Measurements from ENCODE around the gene IHH.
A peak's percentile ranks its signal among the peaks of the same experiment; 100 is the strongest.

The IHH gene
- total RNA-seq, result 0 reads per million in 3 donors

- Histone ChIP-seq H3K4me3 (ENCODE audit: insufficient read depth, low read depth, low read length, poor library complexity, severe bottlenecking) (peak within 1 kb of the TSS; percentile 17), H3K27me3 (replicated peaks; ENCODE audit: control insufficient read depth, insufficient read depth, low read length, poor library complexity, severe bottlenecking) (peaks cover 63% of the 10 kb centered on the region), H3K36me3 (ENCODE audit: control insufficient read depth, insufficient read depth, low read length) (no peaks in the 10 kb centered on the region), H3K9me3 (ENCODE audit: control insufficient read depth, low read length) (no peaks in the 10 kb centered on the region), H3K4me1 (ENCODE audit: control insufficient read depth, insufficient read depth, low read length, poor library complexity, severe bottlenecking) (peaks cover 34% of the 10 kb centered on the region), H3K27ac (ENCODE audit: insufficient read depth, low read length, poor library complexity, severe bottlenecking) (no peak within 1 kb of the TSS)
- DNase-seq, result no peak
These were observed at the start of gene IHH for GRCh38 chr2:219060821-219061791. Gene IHH (minus strand): TSS chr2:219060921. CDS start chr2:219060467, 454 bp downstream.

GRCh38 chr2:219109471-219109870 lies 48.8 kb upstream of the IHH start:
- DNase-seq, result peak in 1 of 3 donors; percentile 3
- H3K36me3 ChIP-seq (ENCODE audit: control insufficient read depth, insufficient read depth, low read length), result no peaks in the 10 kb centered on the region
- H3K4me3 ChIP-seq (ENCODE audit: insufficient read depth, low read depth, low read length, poor library complexity, severe bottlenecking), result no peak overlapping the region
- no peaks in the 10 kb centered on the region for H3K9me3 ChIP-seq (ENCODE audit: control insufficient read depth, low read length)
- H3K27ac ChIP-seq (ENCODE audit: insufficient read depth, low read length, poor library complexity, severe bottlenecking), result no peak overlapping the region
- no peaks in the 10 kb centered on the region for H3K4me1 ChIP-seq (ENCODE audit: control insufficient read depth, insufficient read depth, low read length, poor library complexity, severe bottlenecking)
- no peaks in the 10 kb centered on the region for H3K27me3 ChIP-seq (replicated peaks; ENCODE audit: control insufficient read depth, insufficient read depth, low read length, poor library complexity, severe bottlenecking)

GRCh38 chr2:219107758-219108157 lies 47.0 kb upstream of the IHH start:
- H3K36me3 ChIP-seq (ENCODE audit: control insufficient read depth, insufficient read depth, low read length), result no peaks in the 10 kb centered on the region
- H3K9me3 ChIP-seq (ENCODE audit: control insufficient read depth, low read length), result no peaks in the 10 kb centered on the region
- H3K27ac ChIP-seq (ENCODE audit: insufficient read depth, low read length, poor library complexity, severe bottlenecking), result no peak overlapping the region
- no peaks in the 10 kb centered on the region for H3K27me3 ChIP-seq (replicated peaks; ENCODE audit: control insufficient read depth, insufficient read depth, low read length, poor library complexity, severe bottlenecking)
- H3K4me1 ChIP-seq (ENCODE audit: control insufficient read depth, insufficient read depth, low read length, poor library complexity, severe bottlenecking), result no peaks in the 10 kb centered on the region
- no peak for DNase-seq
- no peak overlapping the region for H3K4me3 ChIP-seq (ENCODE audit: insufficient read depth, low read depth, low read length, poor library complexity, severe bottlenecking)

DNA sequence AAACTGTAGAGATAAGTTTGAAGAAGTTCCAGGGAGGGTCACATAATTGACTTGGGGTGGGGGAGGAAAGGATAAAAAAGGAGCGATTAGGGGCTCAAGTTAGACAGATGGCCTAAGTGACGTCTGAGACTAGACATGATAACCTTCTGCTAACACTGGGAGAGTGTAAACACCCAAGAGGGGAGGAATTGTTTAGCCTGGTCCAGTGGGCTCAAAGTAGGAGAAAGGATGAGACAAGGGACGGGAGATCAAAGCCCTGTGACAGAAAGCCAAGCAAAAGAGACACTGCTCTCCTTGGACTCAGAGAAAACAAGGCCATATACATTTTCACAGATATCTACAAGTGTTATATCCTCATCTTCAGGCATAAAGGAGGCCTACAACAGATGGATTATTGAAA lies 45.5 kb upstream of the IHH start:
- Histone ChIP-seq H3K27me3 (replicated peaks; ENCODE audit: control insufficient read depth, insufficient read depth, low read length, poor library complexity, severe bottlenecking) (no peaks in the 10 kb centered on the region), H3K9me3 (ENCODE audit: control insufficient read depth, low read length) (no peaks in the 10 kb centered on the region), H3K36me3 (ENCODE audit: control insufficient read depth, insufficient read depth, low read length) (no peaks in the 10 kb centered on the region), H3K4me3 (ENCODE audit: insufficient read depth, low read depth, low read length, poor library complexity, severe bottlenecking) (no peak overlapping the region), H3K4me1 (ENCODE audit: control insufficient read depth, insufficient read depth, low read length, poor library complexity, severe bottlenecking) (no peaks in the 10 kb centered on the region), H3K27ac (ENCODE audit: insufficient read depth, low read length, poor library complexity, severe bottlenecking) (no peak overlapping the region)
- no peak for DNase-seq

GRCh38 chr2:219104107-219105035 lies 43.6 kb upstream of the IHH start:
- Histone ChIP-seq H3K9me3 (ENCODE audit: control insufficient read depth, low read length) (no peaks in the 10 kb centered on the region), H3K4me3 (ENCODE audit: insufficient read depth, low read depth, low read length, poor library complexity, severe bottlenecking) (no peak overlapping the region), H3K27ac (ENCODE audit: insufficient read depth, low read length, poor library complexity, severe bottlenecking) (no peak overlapping the region), H3K27me3 (replicated peaks; ENCODE audit: control insufficient read depth, insufficient read depth, low read length, poor library complexity, severe bottlenecking) (no peaks in the 10 kb centered on the region), H3K4me1 (ENCODE audit: control insufficient read depth, insufficient read depth, low read length, poor library complexity, severe bottlenecking) (no peaks in the 10 kb centered on the region), H3K36me3 (ENCODE audit: control insufficient read depth, insufficient read depth, low read length) (no peaks in the 10 kb centered on the region)
- no peak for DNase-seq

DNA sequence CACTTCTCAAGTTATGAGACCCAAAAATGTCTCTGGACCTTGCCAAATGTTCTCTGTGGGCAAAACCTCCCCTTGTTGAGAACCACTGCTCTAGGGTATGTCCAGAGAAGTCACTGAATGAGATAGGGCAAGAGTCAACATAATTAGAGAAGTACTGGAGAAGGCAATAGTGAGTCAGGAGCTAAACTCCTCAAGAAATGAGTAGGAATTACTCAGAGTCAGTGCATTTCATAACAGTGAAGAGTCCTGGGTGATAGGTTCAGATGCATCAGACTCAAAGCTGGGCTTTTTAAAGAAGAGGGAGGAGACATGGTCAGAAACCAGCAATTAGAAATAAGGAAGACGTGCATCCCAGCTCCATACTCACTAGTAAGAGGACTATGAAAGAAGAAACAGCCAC lies 38.6 kb upstream of the IHH start:
- no peaks in the 10 kb centered on the region for H3K36me3 ChIP-seq (ENCODE audit: control insufficient read depth, insufficient read depth, low read length)
- DNase-seq, result no peak
- H3K4me3 ChIP-seq (ENCODE audit: insufficient read depth, low read depth, low read length, poor library complexity, severe bottlenecking), result no peak overlapping the region
- H3K27ac ChIP-seq (ENCODE audit: insufficient read depth, low read length, poor library complexity, severe bottlenecking), result no peak overlapping the region
- H3K9me3 ChIP-seq (ENCODE audit: control insufficient read depth, low read length), result no peaks in the 10 kb centered on the region
- H3K4me1 ChIP-seq (ENCODE audit: control insufficient read depth, insufficient read depth, low read length, poor library complexity, severe bottlenecking), result no peaks in the 10 kb centered on the region
- H3K27me3 ChIP-seq (replicated peaks; ENCODE audit: control insufficient read depth, insufficient read depth, low read length, poor library complexity, severe bottlenecking), result no peaks in the 10 kb centered on the region

- no peak for DNase-seq
- Histone ChIP-seq H3K9me3 (ENCODE audit: control insufficient read depth, low read length) (no peaks in the 10 kb centered on the region), H3K4me1 (ENCODE audit: control insufficient read depth, insufficient read depth, low read length, poor library complexity, severe bottlenecking) (no peaks in the 10 kb centered on the region), H3K27me3 (replicated peaks; ENCODE audit: control insufficient read depth, insufficient read depth, low read length, poor library complexity, severe bottlenecking) (no peaks in the 10 kb centered on the region), H3K36me3 (ENCODE audit: control insufficient read depth, insufficient read depth, low read length) (no peaks in the 10 kb centered on the region), H3K27ac (ENCODE audit: insufficient read depth, low read length, poor library complexity, severe bottlenecking) (no peak overlapping the region), H3K4me3 (ENCODE audit: insufficient read depth, low read depth, low read length, poor library complexity, severe bottlenecking) (no peak overlapping the region)
These were observed 34.8 kb upstream of the IHH start for GRCh38 chr2:219095406-219095935.

GRCh38 chr2:219094171-219094570 lies 33.5 kb upstream of the IHH start:
- Histone ChIP-seq H3K36me3 (ENCODE audit: control insufficient read depth, insufficient read depth, low read length) (no peaks in the 10 kb centered on the region), H3K27ac (ENCODE audit: insufficient read depth, low read length, poor library complexity, severe bottlenecking) (no peak overlapping the region), H3K9me3 (ENCODE audit: control insufficient read depth, low read length) (no peaks in the 10 kb centered on the region), H3K27me3 (replicated peaks; ENCODE audit: control insufficient read depth, insufficient read depth, low read length, poor library complexity, severe bottlenecking) (no peaks in the 10 kb centered on the region), H3K4me3 (ENCODE audit: insufficient read depth, low read depth, low read length, poor library complexity, severe bottlenecking) (no peak overlapping the region), H3K4me1 (ENCODE audit: control insufficient read depth, insufficient read depth, low read length, poor library complexity, severe bottlenecking) (no peaks in the 10 kb centered on the region)
- no peak for DNase-seq

DNA sequence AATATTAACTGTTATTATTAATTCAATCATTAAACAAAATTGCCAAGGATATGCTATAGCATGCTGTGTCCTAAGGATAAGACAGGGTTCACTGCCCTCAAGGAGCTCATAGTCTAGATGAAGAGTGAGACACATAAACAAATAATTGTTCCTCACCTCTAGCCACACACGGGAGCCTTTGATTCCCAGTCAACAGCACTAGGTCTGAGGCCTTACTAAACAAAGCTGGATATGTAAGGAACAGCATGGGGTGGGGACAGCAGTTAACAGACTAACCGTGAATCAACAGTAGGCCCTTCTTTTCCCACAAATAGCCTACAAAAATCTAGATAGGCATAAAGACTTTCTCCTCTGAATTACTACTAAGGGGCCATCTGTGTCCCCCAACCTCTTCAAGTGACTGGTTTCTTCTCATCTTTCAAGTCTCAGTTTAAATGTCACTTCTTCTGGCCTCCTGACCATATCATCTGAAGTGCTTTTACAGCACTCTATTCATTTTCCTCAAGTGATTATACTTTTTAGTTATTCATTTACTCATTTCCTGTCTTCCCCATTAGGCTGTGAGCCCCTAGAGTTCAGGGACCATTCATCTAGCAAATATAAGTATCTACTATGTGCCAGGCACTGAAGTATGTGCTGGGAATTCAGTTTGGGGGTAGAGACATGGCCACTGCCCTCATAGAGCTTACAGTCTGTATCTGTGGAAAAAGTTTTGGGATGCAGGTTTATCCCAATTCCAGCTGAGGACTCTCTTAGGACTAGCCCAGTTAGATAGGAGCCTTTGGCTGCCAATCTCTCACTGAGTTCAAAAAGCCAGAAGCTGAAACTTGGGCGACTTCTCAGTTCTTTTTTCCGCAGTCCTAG lies 29.9 kb upstream of the IHH start:
- H3K36me3 ChIP-seq (ENCODE audit: control insufficient read depth, insufficient read depth, low read length), result no peaks in the 10 kb centered on the region
- no peaks in the 10 kb centered on the region for H3K27me3 ChIP-seq (replicated peaks; ENCODE audit: control insufficient read depth, insufficient read depth, low read length, poor library complexity, severe bottlenecking)
- H3K4me1 ChIP-seq (ENCODE audit: control insufficient read depth, insufficient read depth, low read length, poor library complexity, severe bottlenecking), result no peaks in the 10 kb centered on the region
- no peak overlapping the region for H3K27ac ChIP-seq (ENCODE audit: insufficient read depth, low read length, poor library complexity, severe bottlenecking)
- H3K4me3 ChIP-seq (ENCODE audit: insufficient read depth, low read depth, low read length, poor library complexity, severe bottlenecking), result no peak overlapping the region
- DNase-seq, result no peak
- H3K9me3 ChIP-seq (ENCODE audit: control insufficient read depth, low read length), result no peaks in the 10 kb centered on the region
